Measurements from ENCODE around the gene FOXR1.

Gene FOXR1

DNA sequence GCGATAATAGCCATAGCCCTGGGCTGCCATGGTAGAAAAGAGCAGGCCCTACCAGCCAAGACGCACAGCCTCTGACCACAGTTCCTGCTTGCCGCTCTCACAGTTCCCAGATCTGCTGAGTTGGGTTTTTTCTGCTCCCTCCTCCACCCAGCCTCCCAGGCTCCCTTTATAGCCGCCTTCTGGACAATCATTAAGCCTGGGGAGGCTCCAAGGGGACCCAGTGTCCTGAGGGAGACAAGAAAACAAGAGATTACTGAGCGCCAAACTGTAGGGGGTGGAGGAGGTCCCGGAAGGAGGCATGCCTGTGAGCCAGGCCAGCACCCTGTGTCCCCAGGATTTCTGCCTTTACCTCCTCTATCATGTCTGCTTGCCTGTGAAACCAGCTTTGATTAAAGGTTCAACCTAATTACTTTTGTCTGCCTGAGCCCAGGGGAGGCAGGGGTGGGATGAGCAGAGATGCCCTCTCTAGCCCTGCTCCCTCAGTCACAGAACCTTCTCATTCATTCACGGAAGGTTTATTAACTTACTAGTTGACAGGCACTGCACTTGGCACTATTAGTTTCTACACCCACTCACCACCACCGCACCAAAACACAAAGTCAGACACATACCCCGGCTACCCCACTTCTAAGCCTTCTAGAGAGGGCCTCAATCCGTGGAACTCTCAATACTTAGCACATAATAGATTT, 57.9 kb downstream of the FOXR1 start:
- TF ChIP-seq, protein P1, sequence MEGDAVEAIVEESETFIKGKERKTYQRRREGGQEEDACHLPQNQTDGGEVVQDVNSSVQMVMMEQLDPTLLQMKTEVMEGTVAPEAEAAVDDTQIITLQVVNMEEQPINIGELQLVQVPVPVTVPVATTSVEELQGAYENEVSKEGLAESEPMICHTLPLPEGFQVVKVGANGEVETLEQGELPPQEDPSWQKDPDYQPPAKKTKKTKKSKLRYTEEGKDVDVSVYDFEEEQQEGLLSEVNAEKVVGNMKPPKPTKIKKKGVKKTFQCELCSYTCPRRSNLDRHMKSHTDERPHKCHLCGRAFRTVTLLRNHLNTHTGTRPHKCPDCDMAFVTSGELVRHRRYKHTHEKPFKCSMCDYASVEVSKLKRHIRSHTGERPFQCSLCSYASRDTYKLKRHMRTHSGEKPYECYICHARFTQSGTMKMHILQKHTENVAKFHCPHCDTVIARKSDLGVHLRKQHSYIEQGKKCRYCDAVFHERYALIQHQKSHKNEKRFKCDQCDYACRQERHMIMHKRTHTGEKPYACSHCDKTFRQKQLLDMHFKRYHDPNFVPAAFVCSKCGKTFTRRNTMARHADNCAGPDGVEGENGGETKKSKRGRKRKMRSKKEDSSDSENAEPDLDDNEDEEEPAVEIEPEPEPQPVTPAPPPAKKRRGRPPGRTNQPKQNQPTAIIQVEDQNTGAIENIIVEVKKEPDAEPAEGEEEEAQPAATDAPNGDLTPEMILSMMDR (IDR thresholded peaks at IDR 0.05) = no peak

DNA sequence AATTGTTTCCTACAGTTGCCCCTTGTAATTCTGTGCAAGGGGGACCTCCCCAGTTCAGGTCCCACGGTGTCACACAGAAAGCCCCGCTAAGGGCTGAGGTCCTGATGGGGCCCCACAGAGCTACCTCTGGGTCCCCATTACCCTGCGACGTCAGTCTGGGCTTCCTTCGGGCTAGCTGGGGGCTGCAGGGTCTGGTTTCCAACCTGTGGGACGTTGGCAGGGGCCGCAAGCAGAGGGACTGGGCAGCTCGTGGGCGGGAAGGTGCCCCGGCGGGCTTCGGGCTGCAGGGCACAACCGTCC, 58.4 kb downstream of the FOXR1 start:
- TF ChIP-seq, protein P1 (IDR thresholded peaks at IDR 0.05) = no peak

DNA sequence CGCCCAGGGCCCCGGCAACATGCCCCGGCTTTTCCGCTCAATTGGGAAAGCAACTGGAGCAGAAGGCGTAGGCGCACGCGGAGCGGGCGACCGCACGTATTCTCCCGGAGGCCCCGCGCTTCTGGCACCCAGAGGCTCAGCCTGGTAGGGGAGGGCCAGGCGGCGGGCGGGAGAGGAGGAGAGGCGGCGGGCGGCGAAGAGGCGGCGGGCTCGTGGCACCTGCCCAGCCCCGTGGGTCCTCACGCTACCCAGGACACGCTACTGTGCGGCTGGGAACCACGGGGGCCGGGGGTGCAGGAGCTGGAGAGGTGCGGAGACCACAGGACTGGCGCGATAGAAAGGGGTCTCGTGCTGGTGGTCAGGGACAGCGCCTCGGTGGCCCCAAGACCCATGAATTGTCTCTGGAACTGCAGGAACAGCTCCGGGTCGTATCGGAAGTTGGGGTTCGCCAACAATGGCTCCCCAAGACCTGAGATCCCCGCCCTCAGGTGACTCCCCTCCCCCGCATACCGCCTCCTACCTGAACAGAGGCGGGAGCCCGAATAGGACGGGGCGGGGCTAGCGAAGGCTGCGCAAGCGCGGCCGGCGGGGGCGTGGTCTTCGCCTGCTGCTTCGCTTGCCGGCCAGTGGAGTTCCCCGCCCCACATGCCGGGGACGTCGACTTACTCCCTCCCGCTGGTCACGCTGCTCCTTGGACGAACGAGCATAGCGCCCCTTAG, 58.9 kb downstream of the FOXR1 start, which contains the start of gene SLC37A4:
SLC37A4 (minus strand) TSS at position 549 of the 719 bp plus-strand sequence.
- TF ChIP-seq, protein P1 (IDR thresholded peaks at IDR 0.05) = no peak

Data from LNCAP (cell line).